NCI-H524 (cell line): ENCODE results near the gene CAMTA1.

Source experiments
- DNase-seq, 2 experiments: peaks; one replicate each; lab custom pipeline; 2025; lab: John Stamatoyannopoulos, UW

CAMTA1 gene

GRCh38 chr1:6776895-6777294 lies 8.4 kb upstream of the CAMTA1 start:
- no peak for DNase-seq

- no peak for DNase-seq
Measured at GRCh38 chr1:6777813-6778212, 7.4 kb upstream of the CAMTA1 start.

- DNase-seq, result no peak
Measured at GRCh38 chr1:6779089-6779805, 6.0 kb upstream of the CAMTA1 start.

GRCh38 chr1:6782151-6782550 lies 3.1 kb upstream of the CAMTA1 start:
- no peak for DNase-seq

- DNase-seq, result no peak
Measured at GRCh38 chr1:6783221-6783620, 2.0 kb upstream of the CAMTA1 start.

GRCh38 chr1:6783936-6784559 lies 1.2 kb upstream of the CAMTA1 start:
- DNase-seq, result peak in 1 of 2 experiments; percentile 31

GRCh38 chr1:6784560-6785317 lies 515 bp upstream of the CAMTA1 start:
- peak; percentile 100 for DNase-seq

- DNase-seq, result peak in 1 of 2 experiments; percentile 36
Measured at GRCh38 chr1:6785728-6786505, 663 bp downstream of the CAMTA1 start.

GRCh38 chr1:6788946-6789345 lies 3.7 kb downstream of the CAMTA1 start:
- DNase-seq, result no peak

- no peak for DNase-seq
Measured at GRCh38 chr1:6790146-6790545, 4.9 kb downstream of the CAMTA1 start.

GRCh38 chr1:6794164-6794563 lies 8.9 kb downstream of the CAMTA1 start:
- peak in 1 of 2 experiments; percentile 54 for DNase-seq

GRCh38 chr1:6795203-6795602 lies 9.9 kb downstream of the CAMTA1 start:
- DNase-seq, result no peak

GRCh38 chr1:6795661-6796060 lies 10.4 kb downstream of the CAMTA1 start:
- no peak for DNase-seq

GRCh38 chr1:6796095-6796494 lies 10.8 kb downstream of the CAMTA1 start:
- no peak for DNase-seq

- no peak for DNase-seq
Measured at GRCh38 chr1:6799499-6799898, 14.2 kb downstream of the CAMTA1 start.

GRCh38 chr1:6800745-6801144 lies 15.5 kb downstream of the CAMTA1 start:
- DNase-seq, result no peak

- DNase-seq, result no peak
Measured at GRCh38 chr1:6801199-6801598, 15.9 kb downstream of the CAMTA1 start.

GRCh38 chr1:6801966-6802365 lies 16.7 kb downstream of the CAMTA1 start:
- DNase-seq, result peak in 1 of 2 experiments; percentile 62

- DNase-seq, result no peak
Measured at GRCh38 chr1:6802454-6802853, 17.2 kb downstream of the CAMTA1 start.

GRCh38 chr1:6802893-6803292 lies 17.6 kb downstream of the CAMTA1 start:
- DNase-seq, result no peak

GRCh38 chr1:6803357-6803756 lies 18.1 kb downstream of the CAMTA1 start:
- DNase-seq, result no peak

- DNase-seq, result peak in 1 of 2 experiments; percentile 22
Measured at GRCh38 chr1:6805004-6805416, 19.8 kb downstream of the CAMTA1 start.
